Vagina (tissue), 2 donors: ENCODE results near the gene UST. TPM values are rescaled to one million over a fixed set of nuclear protein-coding genes. Genes with fewer than 3 reads are reported as not detected.

ENCODE experiments used
- DNase-seq, 2 donors: peaks; one replicate each; pipeline ENCODE4 v3.0.0-alpha.2; 2017; ENCODE audit errors: extremely low spot score in 2 of 2
- H3K27ac ChIP-seq: fragments of 200-600 bp; sonication (generic); one replicate; pipeline ENCODE4 v1.5.1; 2019
- H3K27me3 ChIP-seq: fragments of 200-600 bp; sonication (generic); one replicate; pipeline ENCODE4 v1.5.1; 2019
- H3K36me3 ChIP-seq, 2 donors: fragments of 200-600 bp; sonication (generic); one replicate each; pipeline ENCODE4 v1.5.1; 2017 to 2019
- H3K4me1 ChIP-seq: fragments of 200-600 bp; sonication (generic); one replicate; pipeline ENCODE4 v1.5.1; 2019
- H3K4me3 ChIP-seq, 2 donors: fragments of 200-600 bp; sonication (generic); 1 replicate in 1 of 2; 2 replicates in 1 of 2; pipeline ENCODE4 v1.5.1; 2016 to 2019
- H3K9me3 ChIP-seq: fragments of 200-600 bp; sonication (generic); one replicate; pipeline ENCODE4 v1.5.1; 2019
- CTCF ChIP-seq, 3 experiments: fragments of 450-650 bp in 2 of 3; fragments of 200-600 bp in 1 of 3; sonication (generic) in 1 of 3; IDR thresholded peaks; one replicate each; pipeline ENCODE4 v1.5.1; 2017 to 2019; ENCODE audit warnings: antibody characterized with exemption in 3 of 3, mild to moderate bottlenecking in 2 of 3, moderate library complexity in 2 of 3
- POLR2A ChIP-seq, 2 donors: fragments of 450-650 bp; IDR thresholded peaks; one replicate each; pipeline ENCODE4 v1.6.1; 2017; ENCODE audit warnings: antibody characterized with exemption in 2 of 2, mild to moderate bottlenecking in 2 of 2, moderate library complexity in 2 of 2
- POLR2AphosphoS5 ChIP-seq, 2 donors: sonication (generic); formaldehyde crosslinking; IDR thresholded peaks; one replicate each; pipeline ENCODE4 v1.9.0; 2017; ENCODE audit warnings: antibody characterized with exemption in 2 of 2, mild to moderate bottlenecking in 2 of 2, low read depth in 1 of 2; ENCODE audit not compliant: insufficient read depth in 1 of 2
- intact Hi-C: fragments of 100-400 bp; cut with DNase I; formaldehyde crosslinking; loops from one replicate; pipeline ENCODE4 v1.15.1; 2023
- total RNA-seq: library from RNA; depleted of rRNA; stranded (reverse); fragments of >200 nt; gene quantifications from one replicate; pipeline ENCODE4 v1.2.3, GENCODE V29; 2016

UST gene
- total RNA-seq, 1 donor from 2014 or later: 14.2 TPM

- H3K27ac ChIP-seq: no peak overlapping the region
- peaks cover 25% of the 10 kb centered on the region for H3K4me1 ChIP-seq
- H3K9me3 ChIP-seq: no peaks in the 10 kb centered on the region
- H3K27me3 ChIP-seq: no peaks in the 10 kb centered on the region
- no peak for TF ChIP-seq POLR2AphosphoS5 (IDR thresholded peaks at IDR 0.05; ENCODE audit: insufficient read depth in 1 of 2, low read depth in 1 of 2)
- no peak for TF ChIP-seq POLR2A (IDR thresholded peaks at IDR 0.05)
- intact Hi-C loops: no loop called here
- H3K36me3 ChIP-seq: no peaks in the 10 kb centered on the region
- DNase-seq: no peak
- no peak overlapping the region for H3K4me3 ChIP-seq
These were observed 70.9 kb downstream of the UST start for GRCh38 chr6:148817689-148818088.

- no peak overlapping the region for H3K4me3 ChIP-seq
- intact Hi-C loops: no loop called here
These were observed 72.2 kb downstream of the UST start for GRCh38 chr6:148818939-148819575.

GRCh38 chr6:148819852-148820251 is 73.0 kb downstream of the UST start:
- intact Hi-C loops: no loop called here
- Histone ChIP-seq H3K4me3 (no peak overlapping the region), H3K27ac (no peak overlapping the region), H3K9me3 (no peaks in the 10 kb centered on the region), H3K4me1 (peaks cover 14% of the 10 kb centered on the region), H3K36me3 (no peaks in the 10 kb centered on the region), H3K27me3 (no peaks in the 10 kb centered on the region)
- DNase-seq: no peak
- TF ChIP-seq POLR2AphosphoS5 (IDR thresholded peaks at IDR 0.05; ENCODE audit: insufficient read depth in 1 of 2, low read depth in 1 of 2) (no peak), CTCF (IDR thresholded peaks at IDR 0.05) (no peak), POLR2A (IDR thresholded peaks at IDR 0.05) (no peak)

More at GRCh38 chr6:148818939-148819575, 72.2 kb downstream of the UST start:
- peaks cover 20% of the 10 kb centered on the region for H3K4me1 ChIP-seq
- H3K27ac ChIP-seq: no peak overlapping the region
- H3K36me3 ChIP-seq: no peaks in the 10 kb centered on the region
- no peaks in the 10 kb centered on the region for H3K27me3 ChIP-seq
- no peak for DNase-seq
- H3K9me3 ChIP-seq: no peaks in the 10 kb centered on the region
- TF ChIP-seq POLR2AphosphoS5 (IDR thresholded peaks at IDR 0.05; ENCODE audit: insufficient read depth in 1 of 2, low read depth in 1 of 2): no peak
- TF ChIP-seq POLR2A (IDR thresholded peaks at IDR 0.05): no peak
- no peak for TF ChIP-seq CTCF (IDR thresholded peaks at IDR 0.05)

- H3K27ac ChIP-seq: no peak overlapping the region
- no peaks in the 10 kb centered on the region for H3K36me3 ChIP-seq
- intact Hi-C loops: no loop called here
- no peak for DNase-seq
- no peaks in the 10 kb centered on the region for H3K27me3 ChIP-seq
- no peak for TF ChIP-seq POLR2AphosphoS5 (IDR thresholded peaks at IDR 0.05; ENCODE audit: insufficient read depth in 1 of 2, low read depth in 1 of 2)
- TF ChIP-seq POLR2A (IDR thresholded peaks at IDR 0.05): no peak
- TF ChIP-seq CTCF (IDR thresholded peaks at IDR 0.05): no peak
- H3K4me3 ChIP-seq: no peak overlapping the region
- no peaks in the 10 kb centered on the region for H3K9me3 ChIP-seq
- peaks cover 13% of the 10 kb centered on the region for H3K4me1 ChIP-seq
These were observed 76.0 kb downstream of the UST start for GRCh38 chr6:148822819-148823218.

GRCh38 chr6:148824291-148824690 is 77.5 kb downstream of the UST start:
- Histone ChIP-seq H3K9me3 (no peaks in the 10 kb centered on the region), H3K27ac (no peak overlapping the region), H3K4me3 (no peak overlapping the region), H3K4me1 (no peaks in the 10 kb centered on the region), H3K27me3 (no peaks in the 10 kb centered on the region), H3K36me3 (no peaks in the 10 kb centered on the region)
- intact Hi-C loops: no loop called here
- TF ChIP-seq CTCF (IDR thresholded peaks at IDR 0.05) (no peak), POLR2A (IDR thresholded peaks at IDR 0.05) (no peak), POLR2AphosphoS5 (IDR thresholded peaks at IDR 0.05; ENCODE audit: insufficient read depth in 1 of 2, low read depth in 1 of 2) (no peak)
- DNase-seq: no peak
